NCI-H226 (cell line): Measurements from ENCODE around the gene METTL9.
A peak's percentile ranks its signal among the peaks of the same experiment; 100 is the strongest.
"Not testable (repeated sequence)": the region's sequence is repeated elsewhere in the genome, so short reads cannot be mapped to it uniquely, and the experiment has no call there.

ENCODE experiments used
- DNase-seq: peaks from one replicate; pipeline ENCODE4 v3.0.0-alpha.2; 2015

METTL9 gene

DNA sequence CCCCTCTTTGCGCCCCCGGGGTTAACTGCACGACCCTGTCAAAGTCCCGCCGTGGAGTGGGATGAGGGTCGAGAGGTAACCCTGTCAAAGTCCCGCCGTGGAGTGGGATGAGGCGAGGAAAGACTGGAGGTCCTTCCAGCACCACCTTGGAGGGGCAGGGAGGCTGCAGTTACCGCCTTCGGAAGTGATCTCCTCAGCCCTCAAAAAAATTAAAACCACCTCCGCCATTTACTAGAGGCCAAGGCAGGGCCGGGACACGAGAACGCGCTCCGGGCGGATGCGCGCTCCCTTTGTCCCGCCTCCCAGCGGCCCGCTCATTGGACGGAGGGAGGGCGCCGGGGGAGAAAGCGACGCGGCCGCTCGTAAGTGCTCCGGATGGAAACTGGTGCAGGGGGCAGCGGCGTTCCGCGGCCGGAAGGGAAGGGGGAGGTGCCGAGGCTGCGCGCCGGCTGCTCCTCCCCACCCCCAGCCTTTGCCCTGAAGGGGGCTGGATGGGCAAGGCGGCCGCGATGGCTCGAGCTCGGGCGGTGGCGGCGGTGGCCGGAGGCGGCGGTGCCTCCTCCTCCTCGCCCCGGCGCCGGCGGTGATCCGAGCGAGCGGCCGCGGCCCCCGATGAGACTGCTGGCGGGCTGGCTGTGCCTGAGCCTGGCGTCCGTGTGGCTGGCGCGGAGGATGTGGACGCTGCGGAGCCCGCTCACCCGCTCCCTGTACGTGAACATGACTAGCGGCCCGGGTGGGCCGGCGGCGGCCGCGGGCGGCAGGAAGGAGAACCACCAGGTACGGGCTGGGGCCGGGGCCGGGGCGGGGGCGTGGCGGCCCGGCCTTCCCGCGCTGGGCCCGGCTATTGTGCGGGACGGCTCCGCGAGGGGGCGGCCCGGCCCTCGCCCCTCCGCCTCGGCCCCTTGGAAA, at the start of gene METTL9:
Gene METTL9 (plus strand): TSS at position 456 of the 909 bp plus-strand sequence. CDS start 157 bp downstream, at position 613.
- peak; percentile 92 for DNase-seq

DNA sequence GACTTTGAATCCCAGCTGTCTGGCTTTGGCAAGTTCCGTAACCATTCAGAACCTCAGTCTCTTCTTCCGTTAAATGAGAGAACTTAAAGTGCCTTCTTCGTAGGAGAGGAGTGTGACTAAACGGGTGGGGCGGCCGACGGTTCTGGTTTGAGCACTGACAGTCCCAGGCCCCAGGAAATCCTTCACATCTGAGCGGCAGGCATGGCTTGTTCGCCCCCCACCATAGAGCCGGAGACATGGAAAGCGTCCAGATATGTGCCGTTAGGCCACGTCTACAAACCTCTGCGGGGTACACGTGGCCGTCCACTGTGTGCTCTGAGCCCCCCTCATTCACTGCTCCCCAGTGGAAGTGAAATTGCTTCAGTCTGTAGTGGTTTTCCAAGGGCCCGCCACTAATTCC, 49.4 kb upstream of the METTL9 start:
- not testable (repeated sequence) for DNase-seq

DNA sequence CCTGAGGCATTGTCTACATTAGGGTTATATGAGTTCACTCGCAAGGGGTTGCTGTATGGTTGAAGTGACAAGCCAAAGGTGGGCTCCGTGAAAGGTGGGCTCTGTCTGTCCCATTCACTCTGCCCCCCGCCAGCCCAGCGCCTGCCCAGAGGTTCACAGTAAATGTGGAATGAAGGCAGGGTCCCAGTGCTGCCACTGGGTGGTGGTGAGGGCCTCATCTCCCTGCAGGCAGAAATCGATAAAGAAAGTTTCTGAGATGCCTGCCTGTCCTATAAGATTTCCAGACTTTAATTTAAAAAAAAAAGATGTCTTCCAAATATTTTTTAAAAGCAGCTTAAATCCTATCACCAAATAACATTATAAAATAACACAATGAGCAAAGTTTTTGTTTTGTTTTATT, 48.9 kb upstream of the METTL9 start:
- not testable (repeated sequence) for DNase-seq

DNA sequence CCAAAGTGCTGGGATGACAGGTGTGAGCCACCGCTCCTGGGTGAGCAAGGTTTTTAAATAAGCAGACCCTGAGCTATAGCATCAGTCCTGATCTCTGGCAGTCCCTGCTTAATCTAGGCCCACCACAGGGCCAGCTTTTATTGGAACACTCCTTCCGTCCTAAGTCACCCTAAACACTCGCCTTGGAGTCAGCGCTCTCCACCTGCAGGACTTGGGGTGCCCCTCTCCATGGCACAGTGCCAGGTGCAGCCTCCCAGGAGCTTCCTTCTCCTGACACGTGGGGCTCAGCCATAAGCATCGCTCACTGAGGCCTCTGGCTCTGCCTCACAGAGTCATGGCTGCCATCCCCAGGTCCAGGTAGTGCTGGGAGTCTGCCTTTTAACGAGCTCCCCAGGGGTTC, 48.3 kb upstream of the METTL9 start:
- DNase-seq: not testable (repeated sequence)

DNA sequence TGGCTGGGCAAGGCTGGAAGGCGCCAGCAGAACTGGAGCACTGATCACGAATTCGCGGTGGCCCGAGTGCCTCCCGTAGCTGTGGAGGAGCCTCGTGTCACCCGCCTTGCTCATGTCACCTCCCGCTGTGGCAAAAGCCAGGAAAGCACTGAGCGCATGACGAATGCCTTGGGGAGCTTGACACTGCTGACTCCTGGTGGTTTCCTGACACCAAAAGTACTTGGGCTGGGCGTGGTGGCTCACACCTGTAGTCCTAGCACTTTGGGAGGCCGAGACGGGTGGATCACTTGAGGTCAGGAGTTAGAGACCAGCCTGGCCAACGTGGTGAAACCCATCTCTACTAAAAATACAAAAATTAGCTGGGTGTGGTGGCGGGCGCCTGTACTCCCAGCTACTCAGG, 47.8 kb upstream of the METTL9 start:
- not testable (repeated sequence) for DNase-seq

DNA sequence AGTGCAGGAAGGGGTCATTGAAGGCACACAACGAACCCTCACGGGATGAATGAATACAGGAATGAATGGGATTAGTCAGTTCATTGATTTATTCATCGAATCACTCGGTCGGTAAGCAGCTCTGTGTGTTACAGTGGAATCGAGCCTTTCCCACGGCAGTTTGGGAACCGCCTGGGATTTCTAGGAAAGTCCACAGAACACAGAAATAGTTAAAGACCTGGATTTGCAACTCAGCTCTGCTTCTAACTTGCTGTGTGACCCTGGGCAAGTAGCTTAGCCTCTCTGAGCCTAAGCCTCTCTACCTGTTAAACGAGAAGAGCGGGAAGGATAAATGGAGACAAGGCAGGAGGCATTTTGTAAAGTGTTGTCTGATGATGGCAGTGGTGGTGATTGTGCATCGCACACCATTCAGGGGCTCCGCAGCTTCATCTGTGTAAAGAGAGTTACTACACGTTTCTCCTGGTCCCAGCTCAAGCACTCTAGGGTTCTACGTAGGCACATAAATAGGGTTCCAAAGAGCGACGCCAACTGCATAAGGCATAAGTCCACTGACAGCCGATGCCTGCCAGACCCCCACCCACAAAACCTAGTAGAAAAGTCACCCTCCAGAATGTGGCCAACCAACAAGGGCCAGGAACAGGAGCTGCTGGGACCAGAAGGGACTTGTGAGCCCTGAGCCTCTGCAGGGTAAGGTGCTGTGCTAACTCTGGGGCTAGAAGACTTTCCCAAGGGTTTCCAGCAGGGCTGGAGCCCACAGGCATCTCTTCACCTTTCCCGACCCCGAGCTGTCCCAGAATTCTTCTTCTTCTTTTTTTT, 45.7 kb upstream of the METTL9 start:
- not testable (repeated sequence) for DNase-seq

DNA sequence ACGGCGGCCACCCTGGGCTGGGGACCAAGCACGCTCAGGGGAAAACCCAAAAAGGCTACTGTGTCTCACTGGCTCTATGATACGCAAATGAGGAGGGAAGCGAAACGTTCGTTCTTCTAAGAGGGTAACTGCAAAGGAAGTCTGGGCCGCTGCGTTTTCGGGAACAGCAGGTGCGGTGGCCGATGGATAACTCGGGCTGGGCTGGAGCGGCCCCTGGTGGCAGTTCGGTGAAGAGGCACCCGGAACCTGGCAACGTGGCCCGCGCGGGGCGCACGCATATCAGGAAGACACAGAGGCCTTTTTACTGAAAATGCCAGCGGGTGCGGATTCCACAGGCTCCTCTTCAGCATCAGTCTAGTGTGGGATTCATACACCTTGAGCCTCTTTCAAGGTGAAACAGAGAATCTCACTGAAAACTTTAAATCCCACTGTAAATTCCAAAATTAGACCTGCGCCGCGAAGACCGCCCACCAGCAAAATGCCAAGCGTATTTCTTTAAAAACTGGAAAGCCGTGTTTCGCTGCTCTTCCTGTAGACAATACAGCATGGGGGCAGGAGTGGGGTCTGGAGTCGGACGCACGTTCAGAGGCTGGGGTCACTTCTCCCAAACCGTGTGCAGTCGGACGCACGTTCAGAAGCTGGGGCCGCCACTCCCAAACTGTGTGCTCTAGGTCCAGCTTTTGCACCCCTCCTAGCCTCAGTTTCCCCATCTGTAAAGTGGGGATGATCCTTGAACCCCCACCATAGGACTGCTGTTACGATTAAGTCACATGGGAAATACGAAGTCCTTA, 44.4 kb upstream of the METTL9 start:
- peak; percentile 69 for DNase-seq

DNA sequence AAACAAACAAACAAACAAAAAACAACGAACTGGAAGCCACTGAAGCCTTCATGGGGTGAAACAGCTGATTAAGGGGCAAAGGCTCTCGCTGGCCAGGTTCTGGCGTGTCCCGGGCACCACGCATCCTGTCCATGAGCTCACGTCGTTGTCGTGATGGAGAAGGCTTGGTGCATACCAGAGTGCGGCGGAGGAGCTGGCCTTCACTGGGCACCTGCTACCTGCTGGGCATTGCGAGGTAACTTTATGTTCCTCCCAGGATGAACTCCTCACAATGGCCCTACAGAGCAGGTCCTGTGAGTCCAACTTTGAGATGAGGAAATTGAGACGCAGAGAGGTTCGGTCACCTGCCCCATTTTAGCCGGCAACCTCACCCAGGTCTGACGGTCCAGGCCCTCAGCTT, 43.8 kb upstream of the METTL9 start:
- not testable (repeated sequence) for DNase-seq

DNA sequence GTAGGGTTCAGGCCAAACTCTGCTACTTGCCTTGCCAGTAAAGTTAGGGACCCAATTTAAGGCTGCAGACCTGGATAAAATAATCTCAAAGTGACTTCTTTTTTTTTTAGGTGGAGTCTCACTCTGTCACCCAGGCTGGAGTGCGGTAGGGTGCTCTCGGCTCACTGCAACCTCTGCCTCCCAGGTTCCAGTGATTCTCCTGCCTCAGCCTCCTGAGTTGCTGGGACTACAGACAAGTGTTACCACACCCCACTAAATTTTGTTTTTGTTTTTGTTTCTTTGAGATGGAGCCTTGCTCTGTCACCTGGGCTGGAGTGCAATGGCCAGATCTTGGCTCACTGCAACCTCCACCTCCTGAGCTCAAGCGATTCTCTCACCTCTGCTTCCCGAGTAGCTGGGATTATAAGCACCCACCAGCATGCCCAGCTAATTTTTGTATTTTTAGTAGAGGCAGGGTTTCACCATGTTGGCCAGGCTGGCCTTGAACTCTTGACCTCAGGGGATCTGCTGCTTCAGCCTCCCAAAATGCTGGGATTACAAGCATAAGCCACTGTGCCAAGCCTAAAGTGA, 43.3 kb upstream of the METTL9 start:
- DNase-seq: not testable (repeated sequence)

DNA sequence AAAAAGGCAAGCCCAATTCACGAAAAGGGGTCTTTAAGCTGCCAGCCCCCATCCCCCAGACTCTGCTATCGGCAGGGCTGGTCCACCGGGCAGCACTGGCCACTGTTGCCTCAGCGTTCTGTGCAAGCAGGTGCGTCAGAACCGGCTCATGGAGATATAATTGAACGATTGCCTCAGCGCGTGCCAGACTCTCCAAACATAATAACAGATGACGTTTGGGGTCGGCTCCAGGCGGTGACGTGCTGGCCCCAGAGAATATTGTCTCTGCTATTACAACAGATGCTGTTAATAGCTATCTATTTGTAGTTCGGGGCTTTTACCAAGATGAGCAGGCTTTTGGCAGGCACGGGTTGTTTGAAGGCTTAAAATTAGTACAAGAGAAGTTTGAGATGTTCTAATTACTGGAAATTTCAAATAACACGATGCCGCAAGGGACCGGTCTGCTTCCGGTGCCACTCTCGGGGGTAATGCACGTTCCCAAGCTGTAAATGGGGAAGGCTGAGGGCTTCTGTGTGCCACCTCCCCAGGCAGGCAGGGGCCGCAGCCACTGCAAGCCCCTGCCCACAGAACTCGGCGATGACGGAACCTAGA, 42.6 kb upstream of the METTL9 start:
- DNase-seq: not testable (repeated sequence)

DNA sequence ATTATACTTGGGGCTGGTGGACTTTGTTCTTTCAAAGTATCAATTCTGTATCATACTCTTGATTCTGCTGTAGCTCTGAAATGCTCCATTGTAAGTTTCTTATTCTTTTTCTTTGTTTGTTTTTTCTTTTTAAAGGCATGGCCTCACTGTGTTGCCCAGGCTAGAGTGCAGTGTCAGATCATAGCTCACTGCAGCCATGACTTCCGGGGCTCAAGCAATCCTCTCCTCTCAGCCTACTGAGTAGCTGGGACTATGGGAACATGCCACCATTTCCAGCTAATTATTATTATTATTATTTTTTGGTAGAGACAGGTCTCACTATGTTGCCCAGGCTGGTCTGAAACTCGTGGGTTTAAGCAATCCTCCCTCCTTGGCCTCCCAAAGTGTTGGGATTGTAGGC, 38.9 kb upstream of the METTL9 start:
- DNase-seq: no peak

DNA sequence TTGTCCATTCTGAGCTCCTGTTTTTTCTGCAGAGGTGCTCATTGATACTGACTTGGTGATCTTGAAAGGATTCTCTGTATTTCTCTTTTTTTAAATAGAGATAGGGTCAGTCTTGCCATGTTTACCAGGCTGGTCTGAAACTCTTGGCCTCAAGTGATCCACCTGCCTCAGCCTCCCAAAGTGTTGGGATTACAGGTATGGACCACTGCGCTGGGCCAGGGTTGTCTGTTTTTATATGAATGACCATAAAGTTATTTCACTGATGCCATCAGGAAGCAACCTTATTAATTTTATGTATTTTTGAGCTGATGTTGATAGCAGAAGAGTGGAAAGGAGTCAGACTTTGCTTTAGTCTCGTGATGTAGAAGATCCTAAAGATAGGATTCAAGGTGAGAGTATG, 35.7 kb upstream of the METTL9 start:
- no peak for DNase-seq

DNA sequence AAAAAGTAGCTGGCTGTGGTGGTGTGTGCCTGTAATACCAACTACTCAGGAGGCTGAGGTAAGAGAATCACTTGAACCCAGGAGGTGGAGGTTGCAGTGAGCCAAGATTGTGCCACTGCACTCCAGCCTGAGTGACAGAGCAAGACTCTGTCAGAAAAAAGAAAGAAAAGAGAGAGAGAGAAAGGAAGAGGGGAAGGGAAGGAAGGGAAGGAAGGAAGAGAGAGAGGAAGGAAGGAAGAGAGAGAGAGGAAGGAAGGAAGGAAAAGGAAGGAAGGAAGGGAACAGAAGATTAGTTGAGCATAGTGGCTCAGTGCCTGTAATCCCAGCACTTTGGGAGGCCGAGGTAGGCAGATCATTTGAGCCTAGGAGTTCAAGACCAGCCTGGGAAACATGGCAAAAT, 35.0 kb upstream of the METTL9 start:
- DNase-seq: not testable (repeated sequence)

DNA sequence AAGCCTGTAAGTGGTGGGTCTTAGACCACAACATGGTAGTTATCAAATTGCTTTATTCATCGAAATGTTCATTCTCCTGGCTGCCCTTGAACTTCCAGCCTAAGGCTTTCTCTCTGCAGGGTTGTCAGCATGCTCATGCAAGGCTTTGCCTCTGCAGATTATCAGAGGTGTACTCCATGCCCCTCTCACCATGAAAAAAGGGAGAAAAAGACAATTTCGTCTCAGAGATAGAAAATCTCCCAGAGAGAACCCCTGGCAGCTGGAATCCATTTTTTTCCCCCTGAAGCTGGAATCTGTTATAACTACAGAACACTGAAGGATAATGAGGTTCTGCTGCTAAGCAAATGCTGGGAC, 33.9 kb upstream of the METTL9 start:
- DNase-seq: no peak

DNA sequence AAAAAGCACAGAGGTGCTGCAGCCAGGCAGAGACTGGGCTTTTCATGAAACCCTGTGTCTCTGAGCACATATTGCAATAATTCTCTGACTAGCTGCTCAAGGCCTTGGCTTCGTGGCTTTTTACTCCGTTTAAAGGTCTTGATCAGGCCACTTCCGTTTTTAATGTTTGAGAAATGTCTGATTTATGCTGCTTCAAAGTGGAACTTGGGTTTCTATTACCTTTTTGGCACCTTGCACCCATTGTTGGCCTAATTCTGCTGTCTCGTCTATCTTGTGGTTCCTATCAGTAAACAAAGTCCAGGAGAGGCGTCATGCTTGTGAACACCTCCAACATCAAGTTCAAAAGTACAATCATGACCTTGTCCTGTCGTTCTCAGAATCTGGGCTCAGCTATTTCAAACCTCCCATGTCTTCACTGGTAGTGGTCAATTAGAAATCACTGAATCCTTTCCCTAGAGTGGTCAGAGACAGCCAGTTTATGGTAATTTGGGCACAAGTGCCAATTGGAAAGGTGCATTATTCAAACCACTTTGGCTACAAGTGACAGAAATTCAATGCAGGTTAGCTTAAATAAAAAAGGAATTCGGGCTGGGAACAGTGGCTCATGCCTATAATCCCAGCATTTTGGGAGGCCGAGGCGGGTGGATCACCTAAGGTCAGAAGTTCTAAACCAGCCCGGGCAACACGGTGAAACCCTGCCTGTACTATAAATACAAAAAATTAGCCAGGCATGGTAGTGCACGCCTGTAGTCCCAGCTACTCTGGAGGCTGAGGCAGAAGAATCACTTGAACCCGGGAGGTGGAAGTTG, 33.3 kb upstream of the METTL9 start:
- no peak for DNase-seq

DNA sequence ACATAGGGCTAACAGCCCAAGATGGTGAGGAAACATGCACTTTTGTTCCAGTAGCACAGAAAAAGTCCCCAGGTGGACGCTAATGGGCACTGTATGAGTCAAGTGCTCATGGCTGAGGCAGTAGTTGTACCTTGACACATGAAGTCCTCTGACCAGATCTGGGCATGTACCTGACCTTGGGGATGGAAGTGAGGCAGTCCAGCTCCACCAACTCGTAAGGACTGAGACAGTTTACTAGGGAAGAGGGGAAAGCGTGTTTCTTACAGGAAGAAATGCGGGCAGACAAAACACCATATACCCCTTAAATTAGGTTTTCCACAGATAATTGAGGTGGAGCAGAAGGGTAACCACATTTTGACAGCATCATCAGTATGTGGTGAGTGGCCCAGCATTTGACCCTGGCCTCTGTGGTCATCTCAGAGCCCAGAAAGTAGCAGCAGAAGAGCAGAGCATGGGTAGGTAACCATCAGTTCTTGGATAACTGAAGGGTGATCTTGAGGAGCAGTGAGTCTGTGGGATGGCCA, 32.4 kb upstream of the METTL9 start:
- DNase-seq: no peak

DNA sequence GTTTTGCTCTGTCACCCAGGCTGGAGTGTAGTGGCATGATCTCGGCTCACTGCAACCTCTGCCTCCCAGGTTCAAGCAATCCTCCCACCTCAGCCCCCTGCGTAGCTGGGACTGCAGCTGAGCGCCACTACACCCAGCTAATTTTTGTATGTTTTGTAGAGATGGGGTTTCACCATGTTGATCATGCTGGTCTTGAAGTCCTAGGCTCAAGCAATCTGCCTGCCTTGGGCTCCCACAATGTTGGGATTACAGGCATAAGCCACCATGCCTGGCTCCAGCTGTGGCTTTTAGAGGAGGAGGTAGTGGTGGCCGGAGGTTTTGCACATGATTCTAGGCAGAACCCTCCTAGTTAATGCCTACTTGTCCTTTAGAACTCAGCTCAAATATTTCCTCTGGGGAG, 31.9 kb upstream of the METTL9 start:
- DNase-seq: not testable (repeated sequence)

DNA sequence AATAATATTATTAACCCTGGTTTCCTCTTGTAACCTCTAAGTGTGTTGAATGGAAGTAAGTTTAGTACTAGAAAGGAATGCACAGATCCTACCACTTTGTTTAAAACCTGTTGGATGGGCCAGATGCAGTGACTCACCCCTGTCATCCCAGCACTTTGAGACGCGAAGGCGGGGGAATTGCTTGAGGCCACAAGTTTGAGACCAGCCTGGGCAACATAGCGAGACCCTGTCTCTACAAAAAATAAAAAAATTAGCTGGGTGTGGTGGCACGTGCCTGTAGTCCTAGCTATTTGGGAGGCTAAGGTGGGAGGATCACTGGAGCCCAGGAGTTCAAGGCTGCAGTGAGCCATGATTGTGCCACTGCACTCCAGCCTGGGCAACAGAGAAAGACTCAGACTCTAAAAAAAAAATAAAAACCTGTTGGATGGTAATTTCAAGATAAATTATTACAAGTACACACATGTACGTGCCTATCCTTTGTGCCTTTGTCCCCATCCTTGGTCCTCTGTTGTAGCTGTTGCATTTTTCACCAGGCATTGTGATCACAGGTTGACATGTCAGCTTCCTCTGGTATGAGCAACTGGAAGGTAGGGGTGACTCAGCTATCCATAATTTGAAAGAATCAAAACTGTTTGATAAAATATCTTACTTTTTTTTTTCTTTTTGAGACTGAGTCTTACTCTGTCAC, 30.7 kb upstream of the METTL9 start:
- DNase-seq: no peak

DNA sequence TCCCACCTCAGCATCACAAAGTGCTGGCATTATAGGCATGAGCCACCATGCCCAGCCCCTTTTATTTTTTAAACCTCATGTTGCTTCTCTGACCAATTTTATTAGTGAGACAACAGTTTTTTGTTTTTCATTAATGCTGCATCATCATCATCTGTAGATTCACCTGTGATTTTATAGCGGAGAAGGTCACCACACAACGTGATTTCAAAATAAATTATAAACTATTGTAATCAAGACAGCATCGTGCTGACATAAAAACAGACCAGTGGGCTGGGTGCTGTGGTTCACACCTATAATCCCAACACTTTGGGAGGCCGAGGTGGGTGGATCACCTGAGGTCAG, 28.7 kb upstream of the METTL9 start:
- DNase-seq: no peak

DNA sequence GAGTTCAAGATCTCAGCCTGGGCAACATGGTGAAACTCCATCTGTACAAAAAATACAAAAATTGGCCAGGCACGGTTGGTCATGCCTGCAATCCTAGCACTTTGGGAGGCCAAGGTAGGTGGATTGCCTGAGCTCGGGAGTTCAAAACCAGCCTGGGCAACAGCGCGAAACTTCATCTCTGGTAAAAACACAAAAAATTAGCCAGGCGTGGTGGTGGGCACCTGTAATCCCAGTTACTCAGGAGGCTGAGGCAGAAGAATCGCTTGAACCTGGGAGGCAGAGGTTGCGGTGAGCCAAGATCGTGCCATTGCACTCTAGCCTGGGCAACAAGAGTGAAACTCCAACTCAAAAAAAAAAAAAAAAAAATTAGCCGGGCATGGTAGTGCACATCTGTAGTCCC, 25.9 kb upstream of the METTL9 start:
- DNase-seq: not testable (repeated sequence)

DNA sequence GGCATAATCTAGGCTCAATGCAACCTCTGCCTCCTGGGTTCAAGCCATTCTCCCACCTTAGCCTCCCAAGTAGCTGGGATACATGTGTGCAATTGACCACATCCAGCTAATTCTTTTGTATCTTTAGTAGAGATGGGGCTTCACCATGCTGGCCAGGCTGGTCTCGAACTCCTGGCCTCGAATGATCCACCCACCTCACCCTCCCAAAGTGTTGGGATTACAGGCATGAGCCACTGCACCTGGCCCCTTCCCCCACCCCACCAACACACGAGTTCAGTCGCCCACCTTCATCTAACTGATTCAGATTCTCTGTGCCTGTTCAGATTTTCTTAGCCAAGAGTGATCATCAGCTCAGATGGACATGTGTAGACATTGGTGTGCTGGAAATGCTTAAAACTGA, 25.0 kb upstream of the METTL9 start:
- no peak for DNase-seq
